ENCODE results near the gene ROBO1.
"Not testable (repeated sequence)": the region's sequence is repeated elsewhere in the genome, so short reads cannot be mapped to it uniquely, and the experiment has no call there.

The ROBO1 gene

DNA sequence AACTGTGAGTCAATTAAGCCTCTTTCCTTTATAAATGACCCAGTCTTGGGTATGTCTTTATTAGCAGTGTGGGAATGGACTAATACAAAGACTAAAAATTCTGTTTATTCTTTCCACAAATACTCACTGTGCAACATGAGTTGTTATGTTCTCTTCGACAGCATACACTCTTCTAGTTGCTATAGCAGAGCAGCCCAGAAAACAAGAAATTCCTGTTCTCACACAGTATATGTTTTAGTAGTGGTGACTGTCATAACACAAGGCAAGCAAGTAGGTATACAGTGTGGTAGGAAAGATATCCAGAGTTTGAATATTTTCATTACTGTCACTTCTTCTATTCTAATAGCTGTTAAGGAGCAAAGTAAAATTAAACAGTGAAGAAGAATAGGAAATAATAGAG lies 453.3 kb downstream of the ROBO1 start:
- H3K9me3 ChIP-seq (ENCODE audit: insufficient read depth, low read depth, low read length) = no peaks in the 10 kb centered on the region
- H3K36me3 ChIP-seq (ENCODE audit: insufficient read depth, low read length) = no peaks in the 10 kb centered on the region
- H3K27me3 ChIP-seq (ENCODE audit: insufficient read depth, low read length) = no peaks in the 10 kb centered on the region
- WGBS = 83% methylated on average over 1 of the region's 1 CpG
- H3K4me1 ChIP-seq (ENCODE audit: insufficient read depth, low read length) = no peaks in the 10 kb centered on the region
- H3K27ac ChIP-seq (ENCODE audit: low read depth, low read length) = no peak overlapping the region
- H3K4me3 ChIP-seq (ENCODE audit: low read length) = no peak overlapping the region
- H3K9ac ChIP-seq (ENCODE audit: low read depth, low read length) = no peak overlapping the region

DNA sequence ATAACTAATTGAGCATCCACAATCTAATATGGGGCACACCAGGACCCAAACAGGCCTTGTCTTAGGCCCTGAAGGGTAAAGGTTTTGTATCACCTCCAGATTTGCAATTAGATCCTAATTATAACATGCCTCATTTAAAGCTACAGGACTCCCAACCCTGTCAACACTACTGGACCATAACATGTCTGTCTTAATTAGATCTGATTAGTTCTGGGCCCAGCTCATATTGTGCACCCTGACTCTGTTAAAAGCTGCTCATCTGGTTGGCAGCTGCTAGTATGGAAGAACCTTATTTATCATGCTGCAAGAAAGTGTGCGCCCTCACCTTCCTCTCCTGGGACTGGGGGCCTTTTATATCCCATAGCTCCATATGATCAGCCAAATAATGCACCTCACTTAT lies 457.8 kb downstream of the ROBO1 start:
- Histone ChIP-seq H3K27ac (ENCODE audit: low read depth, low read length) (no peak overlapping the region), H3K9me3 (ENCODE audit: insufficient read depth, low read depth, low read length) (no peaks in the 10 kb centered on the region), H3K9ac (ENCODE audit: low read depth, low read length) (no peak overlapping the region), H3K4me3 (ENCODE audit: low read length) (no peak overlapping the region), H3K27me3 (ENCODE audit: insufficient read depth, low read length) (no peaks in the 10 kb centered on the region), H3K36me3 (ENCODE audit: insufficient read depth, low read length) (no peaks in the 10 kb centered on the region), H3K4me1 (ENCODE audit: insufficient read depth, low read length) (peaks cover 15% of the 10 kb centered on the region)
- 75% methylated on average over 1 of the region's 1 CpG for WGBS

DNA sequence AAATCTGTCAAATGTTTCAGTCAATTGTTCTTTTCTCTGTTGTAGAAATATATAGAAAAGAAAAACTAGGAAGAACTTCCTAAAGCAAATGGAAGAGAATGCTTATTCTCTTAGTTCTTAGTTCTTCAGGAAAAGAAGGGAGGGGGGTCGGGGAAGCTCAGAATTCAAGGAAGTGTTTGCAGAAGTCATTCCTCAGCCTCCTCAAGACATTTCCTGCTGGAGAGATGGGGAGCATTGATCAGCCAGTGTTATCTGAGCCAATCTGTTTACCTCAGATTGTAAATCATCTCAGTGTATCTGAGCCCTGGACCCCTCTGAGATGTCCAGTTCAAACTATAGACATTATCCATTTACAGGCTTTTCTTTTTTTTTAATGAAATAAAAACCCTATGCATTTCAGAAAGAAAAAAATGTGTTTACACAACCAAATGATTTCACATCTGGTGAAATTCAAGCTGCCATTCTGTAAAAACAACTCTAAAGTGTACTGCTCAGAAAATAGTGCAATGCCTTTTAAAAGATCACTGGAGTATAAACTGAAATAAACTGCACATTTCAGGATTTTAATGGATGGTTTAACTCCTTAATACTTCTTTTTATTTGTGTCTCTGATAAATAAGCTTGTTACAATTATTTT lies 460.7 kb downstream of the ROBO1 start:
- H3K27ac ChIP-seq (ENCODE audit: low read depth, low read length) = no peak overlapping the region
- no peaks in the 10 kb centered on the region for H3K9me3 ChIP-seq (ENCODE audit: insufficient read depth, low read depth, low read length)
- H3K4me1 ChIP-seq (ENCODE audit: insufficient read depth, low read length) = peaks cover 15% of the 10 kb centered on the region
- no peak overlapping the region for H3K9ac ChIP-seq (ENCODE audit: low read depth, low read length)
- no peak overlapping the region for H3K4me3 ChIP-seq (ENCODE audit: low read length)
- no peaks in the 10 kb centered on the region for H3K27me3 ChIP-seq (ENCODE audit: insufficient read depth, low read length)
- H3K36me3 ChIP-seq (ENCODE audit: insufficient read depth, low read length) = no peaks in the 10 kb centered on the region
- WGBS = 60% methylated on average over 1 of the region's 1 CpG

DNA sequence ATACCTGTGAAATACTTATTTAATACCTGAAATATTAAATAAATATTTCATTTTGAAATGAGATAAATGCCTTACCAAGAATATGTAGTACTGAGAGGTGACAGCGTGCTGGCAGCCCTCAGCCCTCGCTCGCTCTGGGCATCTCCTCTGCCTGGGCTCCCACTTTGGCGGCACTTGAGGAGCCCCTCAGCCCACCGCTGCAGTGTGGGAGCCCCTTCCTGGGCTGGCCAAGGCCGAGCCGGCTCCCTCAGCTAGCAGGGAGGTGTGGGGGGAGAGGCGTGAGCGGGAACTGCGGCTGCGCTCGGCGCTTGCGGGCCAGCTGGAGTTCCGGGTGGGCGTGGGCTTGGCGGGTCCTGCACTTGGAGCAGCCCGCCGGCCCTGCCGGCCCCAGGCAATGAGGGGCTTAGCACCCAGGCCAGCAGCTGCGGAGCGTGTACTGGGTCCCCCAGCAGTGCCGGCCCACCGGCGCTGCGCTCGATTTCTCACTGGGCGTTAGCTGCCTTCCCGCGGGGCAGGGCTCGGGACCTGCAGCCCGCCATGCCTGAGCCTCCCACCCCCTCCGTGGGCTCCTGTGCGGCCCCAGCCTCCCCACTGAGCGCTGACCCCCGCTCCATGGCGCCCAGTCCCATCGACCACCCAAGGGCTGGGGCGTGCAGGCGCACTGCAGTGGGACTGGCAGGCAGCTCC lies 467.7 kb downstream of the ROBO1 start:
- H3K27me3 ChIP-seq (ENCODE audit: insufficient read depth, low read length); H3K27ac ChIP-seq (ENCODE audit: low read depth, low read length); H3K4me3 ChIP-seq (ENCODE audit: low read length); H3K9ac ChIP-seq (ENCODE audit: low read depth, low read length); H3K36me3 ChIP-seq (ENCODE audit: insufficient read depth, low read length); H3K9me3 ChIP-seq (ENCODE audit: insufficient read depth, low read depth, low read length): not testable (repeated sequence)
- peaks cover 13% of the 10 kb centered on the region; the same call in 1 of the 2 replicates for H3K4me1 ChIP-seq (ENCODE audit: insufficient read depth, low read length)
- 94% methylated on average over 40 of the region's 40 CpGs for WGBS

DNA sequence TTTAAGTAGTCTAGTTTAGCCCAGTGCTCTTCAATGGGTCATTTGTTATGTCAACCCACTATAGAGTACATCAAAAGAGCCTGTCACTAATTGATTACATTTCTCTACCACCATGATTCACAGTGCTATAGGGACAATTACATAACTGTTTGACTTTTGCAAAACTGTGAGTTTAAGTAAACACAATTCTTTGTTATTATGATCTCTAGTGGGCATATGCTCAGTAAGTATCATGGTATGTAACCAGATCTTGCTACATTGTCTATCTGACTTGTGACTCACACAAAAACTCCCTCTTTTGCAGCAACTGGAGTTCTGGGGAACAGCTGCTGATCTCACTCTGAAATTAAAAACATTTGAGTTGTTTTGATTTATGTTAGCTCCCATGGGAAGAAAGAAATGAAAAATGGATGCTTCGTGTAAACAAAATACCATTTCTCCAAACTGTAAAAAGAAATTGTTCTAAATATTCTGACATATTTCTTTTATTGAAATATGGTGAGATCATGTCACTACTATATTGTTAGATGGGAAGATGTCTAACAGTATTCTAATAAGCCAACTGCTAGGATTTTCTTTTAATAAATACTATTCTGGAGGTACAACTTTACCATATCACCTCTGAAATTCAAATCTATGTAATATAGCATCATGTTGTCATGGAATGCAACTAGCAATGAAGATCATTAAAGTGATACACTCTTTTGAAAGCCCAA lies 470.4 kb downstream of the ROBO1 start:
- WGBS = no CpG with 5 or more reads among the region's 1 CpG
- no peaks in the 10 kb centered on the region for H3K27me3 ChIP-seq (ENCODE audit: insufficient read depth, low read length)
- H3K9ac ChIP-seq (ENCODE audit: low read depth, low read length) = no peak overlapping the region
- H3K36me3 ChIP-seq (ENCODE audit: insufficient read depth, low read length) = no peaks in the 10 kb centered on the region
- H3K4me1 ChIP-seq (ENCODE audit: insufficient read depth, low read length) = peaks cover 13% of the 10 kb centered on the region; the same call in 1 of the 2 replicates
- H3K9me3 ChIP-seq (ENCODE audit: insufficient read depth, low read depth, low read length) = 0 out of 2 replicates have a peak, but pooled peaks cover 3% of the 10 kb centered on the region
- H3K4me3 ChIP-seq (ENCODE audit: low read length) = no peak overlapping the region
- H3K27ac ChIP-seq (ENCODE audit: low read depth, low read length) = no peak overlapping the region

DNA sequence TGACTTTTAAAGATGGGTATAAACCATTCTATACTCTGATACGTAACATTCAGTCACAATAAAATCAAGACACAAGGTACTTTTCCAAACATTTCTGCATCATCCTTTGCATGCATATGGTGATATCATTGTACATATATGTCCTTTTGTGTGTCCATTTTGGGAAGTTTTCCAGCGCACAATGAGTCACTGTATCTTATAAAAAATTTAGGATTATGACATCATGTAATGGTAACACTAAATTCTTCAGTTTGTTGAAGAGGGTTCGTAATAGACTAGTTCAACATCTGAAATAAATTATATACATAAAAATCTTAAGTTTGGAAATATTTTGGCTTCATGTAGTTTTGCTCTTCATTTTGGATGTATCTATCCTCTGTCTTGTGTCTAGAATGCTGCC lies 480.9 kb downstream of the ROBO1 start:
- no peak overlapping the region for H3K4me3 ChIP-seq (ENCODE audit: low read length)
- no peaks in the 10 kb centered on the region for H3K27me3 ChIP-seq (ENCODE audit: insufficient read depth, low read length)
- no peaks in the 10 kb centered on the region for H3K9me3 ChIP-seq (ENCODE audit: insufficient read depth, low read depth, low read length)
- no peaks in the 10 kb centered on the region for H3K4me1 ChIP-seq (ENCODE audit: insufficient read depth, low read length)
- H3K27ac ChIP-seq (ENCODE audit: low read depth, low read length) = no peak overlapping the region
- H3K9ac ChIP-seq (ENCODE audit: low read depth, low read length) = no peak overlapping the region
- H3K36me3 ChIP-seq (ENCODE audit: insufficient read depth, low read length) = no peaks in the 10 kb centered on the region
- WGBS = 100% methylated on average over 1 of the region's 3 CpGs

DNA sequence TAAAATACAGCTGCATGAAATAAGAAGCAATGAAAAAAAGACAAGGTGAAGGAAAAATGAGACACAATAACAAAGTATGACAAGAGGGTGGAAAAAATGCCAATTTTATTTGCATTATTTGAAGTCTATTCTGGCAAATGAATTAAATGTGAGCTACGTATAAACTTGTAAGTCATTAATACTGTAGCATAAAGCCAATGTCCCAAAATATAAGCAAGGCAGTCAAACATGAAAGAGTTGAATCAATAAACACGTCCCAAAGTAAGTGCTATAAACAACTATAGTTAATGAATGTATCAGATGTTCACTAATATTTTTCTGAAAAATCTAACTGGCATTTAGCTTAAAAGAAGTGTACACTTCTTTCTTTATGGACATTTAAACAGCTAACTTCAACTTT lies 481.9 kb downstream of the ROBO1 start:
- Histone ChIP-seq H3K36me3 (ENCODE audit: insufficient read depth, low read length) (no peaks in the 10 kb centered on the region), H3K9ac (ENCODE audit: low read depth, low read length) (no peak overlapping the region), H3K4me1 (ENCODE audit: insufficient read depth, low read length) (no peaks in the 10 kb centered on the region), H3K27ac (ENCODE audit: low read depth, low read length) (no peak overlapping the region), H3K27me3 (ENCODE audit: insufficient read depth, low read length) (no peaks in the 10 kb centered on the region), H3K9me3 (ENCODE audit: insufficient read depth, low read depth, low read length) (no peaks in the 10 kb centered on the region), H3K4me3 (ENCODE audit: low read length) (no peak overlapping the region)
- no CpG with 5 or more reads among the region's 2 CpGs for WGBS

DNA sequence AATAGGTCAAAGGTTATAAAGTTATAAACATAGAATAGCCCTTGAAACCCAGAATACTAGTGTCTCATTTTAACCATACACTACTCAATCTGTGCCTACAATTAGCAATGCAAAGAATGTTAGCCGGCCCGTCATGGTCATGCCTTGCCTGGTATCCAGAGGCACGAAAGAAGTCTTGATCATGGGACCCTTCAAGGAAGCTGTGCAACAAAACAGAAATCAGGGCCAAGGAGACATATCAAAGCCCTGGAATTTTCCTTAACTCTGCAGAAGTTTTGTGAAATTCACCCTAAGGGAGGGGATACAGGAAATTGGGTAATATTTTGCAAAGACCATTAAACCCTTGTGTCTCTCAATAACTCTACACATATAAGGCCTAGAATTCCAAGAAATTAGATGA lies 482.4 kb downstream of the ROBO1 start:
- Histone ChIP-seq H3K27ac (ENCODE audit: low read depth, low read length) (no peak overlapping the region), H3K9me3 (ENCODE audit: insufficient read depth, low read depth, low read length) (no peaks in the 10 kb centered on the region), H3K36me3 (ENCODE audit: insufficient read depth, low read length) (no peaks in the 10 kb centered on the region), H3K9ac (ENCODE audit: low read depth, low read length) (no peak overlapping the region), H3K27me3 (ENCODE audit: insufficient read depth, low read length) (no peaks in the 10 kb centered on the region), H3K4me3 (ENCODE audit: low read length) (no peak overlapping the region), H3K4me1 (ENCODE audit: insufficient read depth, low read length) (no peaks in the 10 kb centered on the region)
- 93% methylated on average over 3 of the region's 3 CpGs for WGBS

DNA sequence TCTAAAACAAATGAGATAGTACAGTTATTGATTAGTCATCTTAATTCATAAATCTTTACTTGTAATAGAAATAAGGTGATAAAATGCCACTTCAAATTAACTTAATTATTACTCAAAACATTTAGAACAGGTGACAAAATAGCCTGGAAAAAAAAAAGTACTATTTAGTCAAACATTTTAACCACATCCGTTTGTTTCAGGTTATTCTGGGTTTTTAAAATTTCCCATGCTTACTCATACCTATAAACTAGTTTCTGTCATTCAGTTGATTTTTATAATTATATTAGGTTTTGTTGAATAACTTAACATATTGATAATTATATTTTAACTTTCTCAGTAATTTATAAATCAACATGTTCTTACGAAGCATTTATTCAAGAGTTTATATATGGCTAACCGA lies 483.0 kb downstream of the ROBO1 start:
- no peak overlapping the region for H3K4me3 ChIP-seq (ENCODE audit: low read length)

DNA sequence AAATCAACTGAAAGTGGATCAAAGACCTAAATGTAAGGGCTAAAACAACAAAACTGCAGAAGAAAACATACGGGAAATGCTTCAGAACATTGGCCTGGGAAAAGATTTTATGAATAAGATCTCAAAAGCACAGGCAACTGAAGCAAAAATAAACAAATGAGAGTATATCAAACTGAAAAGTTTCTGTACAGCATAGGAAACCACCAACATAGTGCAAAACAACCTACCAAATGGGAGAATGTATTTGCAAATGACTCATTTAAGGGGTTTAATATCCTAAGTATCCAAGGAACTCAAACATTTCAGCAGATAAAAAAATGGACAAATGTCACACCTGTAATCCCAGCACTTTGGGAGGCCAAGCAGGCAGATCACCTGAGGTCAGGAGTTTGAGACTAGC lies 489.1 kb downstream of the ROBO1 start:
- no peak overlapping the region for H3K27ac ChIP-seq (ENCODE audit: low read depth, low read length)
- H3K4me3 ChIP-seq (ENCODE audit: low read length) = no peak overlapping the region
- no peak overlapping the region for H3K9ac ChIP-seq (ENCODE audit: low read depth, low read length)
- H3K36me3 ChIP-seq (ENCODE audit: insufficient read depth, low read length) = no peaks in the 10 kb centered on the region
- no peaks in the 10 kb centered on the region for H3K9me3 ChIP-seq (ENCODE audit: insufficient read depth, low read depth, low read length)
- WGBS = 87% methylated on average over 1 of the region's 1 CpG
- H3K4me1 ChIP-seq (ENCODE audit: insufficient read depth, low read length) = no peaks in the 10 kb centered on the region
- no peaks in the 10 kb centered on the region for H3K27me3 ChIP-seq (ENCODE audit: insufficient read depth, low read length)

More for the DNA sequence above, 483.0 kb downstream of the ROBO1 start:
- no peaks in the 10 kb centered on the region for H3K27me3 ChIP-seq (ENCODE audit: insufficient read depth, low read length)
- no peak overlapping the region for H3K27ac ChIP-seq (ENCODE audit: low read depth, low read length)
- H3K4me1 ChIP-seq (ENCODE audit: insufficient read depth, low read length) = no peaks in the 10 kb centered on the region
- WGBS = no CpG with 5 or more reads among the region's 3 CpGs
- no peaks in the 10 kb centered on the region for H3K36me3 ChIP-seq (ENCODE audit: insufficient read depth, low read length)
- no peak overlapping the region for H3K9ac ChIP-seq (ENCODE audit: low read depth, low read length)
- H3K9me3 ChIP-seq (ENCODE audit: insufficient read depth, low read depth, low read length) = no peaks in the 10 kb centered on the region

DNA sequence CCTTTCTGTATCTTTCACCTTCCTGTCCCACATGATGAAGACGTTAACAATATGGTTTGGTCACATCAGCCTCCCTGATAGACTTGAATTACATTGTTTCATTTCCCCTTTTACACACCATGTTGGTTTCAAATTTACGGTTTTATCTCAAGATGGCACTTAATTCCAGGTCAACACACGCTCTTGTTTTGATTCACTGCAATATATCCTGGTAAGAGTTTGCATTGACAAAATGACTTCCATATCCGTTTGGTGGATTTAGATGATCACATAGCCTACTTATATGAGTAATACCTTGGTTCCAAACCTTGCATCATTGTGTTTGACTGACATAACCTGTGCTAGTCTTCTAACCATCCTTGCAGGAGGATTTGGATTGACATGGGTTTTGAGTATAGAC lies 499.4 kb downstream of the ROBO1 start:
- no peak overlapping the region for H3K27ac ChIP-seq (ENCODE audit: low read depth, low read length)
- WGBS = 99% methylated on average over 4 of the region's 4 CpGs
- H3K9me3 ChIP-seq (ENCODE audit: insufficient read depth, low read depth, low read length) = no peaks in the 10 kb centered on the region
- no peaks in the 10 kb centered on the region for H3K27me3 ChIP-seq (ENCODE audit: insufficient read depth, low read length)
- no peaks in the 10 kb centered on the region for H3K36me3 ChIP-seq (ENCODE audit: insufficient read depth, low read length)
- H3K4me3 ChIP-seq (ENCODE audit: low read length) = no peak overlapping the region
- peaks cover 7% of the 10 kb centered on the region; the same call in 1 of the 2 replicates for H3K4me1 ChIP-seq (ENCODE audit: insufficient read depth, low read length)
- H3K9ac ChIP-seq (ENCODE audit: low read depth, low read length) = no peak overlapping the region

All from HUES64 (cell line).